K562 (cell line): Measurements from ENCODE around the gene INPP4B. TPM values are rescaled to one million over a fixed set of nuclear protein-coding genes. Genes with fewer than 3 reads are reported as not detected.

Experiments used
- BCLAF1 ChIP-seq, 2 experiments: fragments of 450-650 bp in 1 of 2; IDR thresholded peaks; 2 replicates each; pipeline ENCODE4 v1.6.1; 2011 to 2017; ENCODE audit warnings: low read depth in 2 of 2, antibody characterized with exemption in 1 of 2, borderline replicate concordance in 1 of 2, low read length in 1 of 2, mild to moderate bottlenecking in 1 of 2, mixed read lengths in 1 of 2; ENCODE audit not compliant: control insufficient read depth in 1 of 2
- CHD2 ChIP-seq: IDR thresholded peaks from 2 replicates; pipeline ENCODE4 v1.6.1; 2011; ENCODE audit warnings: low read depth, low read length
- HMBOX1 ChIP-seq: sonication (generic); IDR thresholded peaks from 2 replicates; pipeline ENCODE4 v1.6.1; 2016
- KDM5B ChIP-seq: fragments of 200-600 bp; sonication (generic); IDR thresholded peaks from 2 replicates; pipeline ENCODE4 v1.6.1; 2012; ENCODE audit warnings: low read depth, mild to moderate bottlenecking, moderate library complexity, low read length, control low read depth, inconsistent platforms; ENCODE audit not compliant: insufficient replicate concordance
- L3MBTL2 ChIP-seq: fragments of 450-650 bp; IDR thresholded peaks from 2 replicates; pipeline ENCODE4 v1.6.1; 2016; ENCODE audit warnings: mild to moderate bottlenecking, moderate library complexity
- MEF2A ChIP-seq: IDR thresholded peaks from 2 replicates; pipeline ENCODE4 v1.6.1; 2011; ENCODE audit warnings: low read depth, mild to moderate bottlenecking, low read length, moderate library complexity; ENCODE audit not compliant: control insufficient read depth
- MTF1 ChIP-seq: fragments of 250-450 bp; sonication (Bioruptor Pico); IDR thresholded peaks from 2 replicates; pipeline ENCODE4 v1.9.0; 2021; ENCODE audit warnings: moderate library complexity, mild to moderate bottlenecking, inconsistent platforms, borderline replicate concordance
- NR4A1 ChIP-seq, 2 experiments: fragments of 250-450 bp in 1 of 2; fragments of 450-650 bp in 1 of 2; sonication (Bioruptor Pico) in 1 of 2; IDR thresholded peaks; 2 replicates each; pipeline versions ENCODE4 v1.4.0 to v1.6.1; 2016 to 2020; ENCODE audit warnings: mild to moderate bottlenecking in 2 of 2, missing compliant biosample characterization in 1 of 2, missing genetic modification characterization in 1 of 2, moderate library complexity in 1 of 2
- POLR2G ChIP-seq: fragments of 200-400 bp; formaldehyde crosslinking; IDR thresholded peaks from 2 replicates; pipeline ENCODE4 v1.6.1; 2017; ENCODE audit warnings: low read depth, mild to moderate bottlenecking, antibody characterized with exemption, low read length, moderate library complexity
- SP1 ChIP-seq: sonication (generic); formaldehyde crosslinking; IDR thresholded peaks from 2 replicates; pipeline ENCODE4 v1.8.1; 2022; ENCODE audit warnings: mild to moderate bottlenecking, missing genetic modification reagents
- ZBTB49 ChIP-seq: sonication (generic); formaldehyde crosslinking; IDR thresholded peaks from 2 replicates; pipeline ENCODE4 v1.8.0; 2022; ENCODE audit warnings: missing genetic modification reagents, mild to moderate bottlenecking, borderline replicate concordance
- ZNF395 ChIP-seq: fragments of 200-800 bp; sonication (Bioruptor generic); IDR thresholded peaks from 2 replicates; pipeline ENCODE4 v1.6.1; 2017; ENCODE audit warnings: missing genetic modification characterization, missing compliant biosample characterization
- ZNF76 ChIP-seq: fragments of 250-450 bp; sonication (Bioruptor Pico); IDR thresholded peaks from 2 replicates; pipeline ENCODE4 v1.4.0; 2020; ENCODE audit warnings: mild to moderate bottlenecking, moderate library complexity, borderline replicate concordance
- polyA plus RNA-seq, 8 experiments: library from polyadenylated mRNA; depleted of rRNA in 4 of 8; stranded (reverse) in 5 of 8; unstranded in 3 of 8; fragments of >200 nt; fragmentation: Nextera tagmentation in 2 of 8; fragmentation: Illumina TruSeq in 1 of 8; extraction: Ambion mirVana in 2 of 8; extraction: Trizol in 1 of 8; gene quantifications; 2 replicates each; pipeline versions ENCODE4 v1.2.1 to v1.2.3, GENCODE V29; 2011 to 2014; ENCODE audit warnings: inconsistent platforms in 1 of 8, missing spikeins in 1 of 8
- total RNA-seq, 7 experiments: library from RNA; depleted of rRNA in 6 of 7; stranded (reverse); fragments of >200 nt in 6 of 7; fragmentation: Illumina TruSeq in 2 of 7; extraction: Trizol in 2 of 7; gene quantifications; 2 replicates each; pipeline versions ENCODE4 v1.2.1 to v1.2.3, GENCODE V29; 2011 to 2021; ENCODE audit warnings: low replicate concordance in 1 of 7
- TF ChIP-seq, protein P1 (sequence below): fragments of 450-650 bp; formaldehyde crosslinking; IDR thresholded peaks from 2 replicates; pipeline ENCODE4 v1.4.0; 2020; ENCODE audit warnings: mild to moderate bottlenecking, moderate library complexity

The INPP4B gene
- total and polyA plus RNA-seq, 9 of the 15 experiments (the other 6 are each of a cell fraction or from before 2014, with no cell fraction given) = 0.04 to 0.11 TPM; not detected in 7

DNA sequence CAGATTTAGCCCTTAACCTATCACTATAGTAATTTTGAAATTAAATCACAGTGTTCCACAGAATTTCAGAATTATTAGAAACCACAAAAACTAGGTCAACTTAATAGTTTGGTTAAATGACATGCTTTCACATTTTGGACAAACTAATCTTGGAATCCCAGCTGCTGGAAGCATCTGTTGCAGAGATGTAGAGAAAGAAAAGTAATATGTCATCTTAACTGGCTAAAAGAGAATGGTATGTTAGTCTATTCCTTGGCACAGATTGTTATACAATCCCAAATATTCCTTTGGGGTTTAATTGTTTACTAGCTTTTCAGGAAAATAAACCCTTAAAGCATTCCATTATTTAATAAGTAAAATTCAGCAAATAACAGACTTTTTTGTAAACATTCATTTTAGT is 689.8 kb downstream of the INPP4B start (continued):
- no peak for TF ChIP-seq ZNF395
- no peak for TF ChIP-seq MTF1 (CRISPR knock-in tag)
- TF ChIP-seq CHD2 = no peak
- no peak for TF ChIP-seq HMBOX1
- no peak for TF ChIP-seq ZNF76 (CRISPR knock-in tag)
- no peak for TF ChIP-seq SP1 (CRISPR knock-in tag)
- TF ChIP-seq BCLAF1 (IDR thresholded peaks at IDR 0.05; ENCODE audit: borderline replicate concordance in 1 of 2, control insufficient read depth in 1 of 2, low read depth in 2 of 2, low read length in 1 of 2) = no peak
- TF ChIP-seq ZBTB49 (CRISPR knock-in tag) = no peak
- no peak for TF ChIP-seq NR4A1 (CRISPR knock-in tag; IDR thresholded peaks at IDR 0.05)
- no peak for TF ChIP-seq NR4A1 (tag; IDR thresholded peaks at IDR 0.05)
- TF ChIP-seq, protein P1, sequence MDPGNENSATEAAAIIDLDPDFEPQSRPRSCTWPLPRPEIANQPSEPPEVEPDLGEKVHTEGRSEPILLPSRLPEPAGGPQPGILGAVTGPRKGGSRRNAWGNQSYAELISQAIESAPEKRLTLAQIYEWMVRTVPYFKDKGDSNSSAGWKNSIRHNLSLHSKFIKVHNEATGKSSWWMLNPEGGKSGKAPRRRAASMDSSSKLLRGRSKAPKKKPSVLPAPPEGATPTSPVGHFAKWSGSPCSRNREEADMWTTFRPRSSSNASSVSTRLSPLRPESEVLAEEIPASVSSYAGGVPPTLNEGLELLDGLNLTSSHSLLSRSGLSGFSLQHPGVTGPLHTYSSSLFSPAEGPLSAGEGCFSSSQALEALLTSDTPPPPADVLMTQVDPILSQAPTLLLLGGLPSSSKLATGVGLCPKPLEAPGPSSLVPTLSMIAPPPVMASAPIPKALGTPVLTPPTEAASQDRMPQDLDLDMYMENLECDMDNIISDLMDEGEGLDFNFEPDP (CRISPR knock-in tag) = no peak
- TF ChIP-seq MEF2A = no peak
- TF ChIP-seq KDM5B = no peak
- no peak for TF ChIP-seq POLR2G
- TF ChIP-seq L3MBTL2 = no peak
